Esophagus squamous epithelium (tissue), 4 donors: ENCODE data around the gene DLG3.

ENCODE experiments used
- POLR2A ChIP-seq, 4 donors: fragments of 450-650 bp; IDR thresholded peaks; one replicate each; pipeline ENCODE4 v1.6.1; 2017; ENCODE audit warnings: antibody characterized with exemption in 4 of 4, mild to moderate bottlenecking in 4 of 4, moderate library complexity in 3 of 4
- TF ChIP-seq, protein P1 (sequence below), 6 experiments: fragments of 450-650 bp in 4 of 6; fragments of 200-600 bp in 2 of 6; sonication (generic) in 2 of 6; IDR thresholded peaks; one replicate each; pipeline ENCODE4 v1.5.1; 2016 to 2019; ENCODE audit warnings: antibody characterized with exemption in 6 of 6, mild to moderate bottlenecking in 4 of 6, moderate library complexity in 4 of 6

DNA sequence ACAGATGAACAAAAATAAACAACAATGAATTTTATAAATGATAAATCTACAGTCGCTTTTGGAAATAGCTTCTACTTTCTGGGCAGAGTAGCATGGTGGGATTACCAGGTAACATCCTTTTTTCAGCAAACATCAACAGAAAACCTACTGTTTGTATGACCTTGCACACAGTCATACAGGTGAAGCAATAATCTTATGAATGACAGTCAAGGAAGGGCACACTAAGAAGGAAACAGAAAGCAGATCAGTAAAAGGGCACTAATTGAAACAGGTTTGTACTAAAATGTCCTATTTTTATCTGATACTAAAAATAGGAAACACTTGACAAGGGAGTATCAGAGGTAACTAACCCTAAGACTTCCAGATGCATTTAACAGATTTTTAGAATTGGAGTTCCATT lies 108.9 kb downstream of the DLG3 start:
- TF ChIP-seq POLR2A (IDR thresholded peaks at IDR 0.05), result no peak
- TF ChIP-seq, protein P1, sequence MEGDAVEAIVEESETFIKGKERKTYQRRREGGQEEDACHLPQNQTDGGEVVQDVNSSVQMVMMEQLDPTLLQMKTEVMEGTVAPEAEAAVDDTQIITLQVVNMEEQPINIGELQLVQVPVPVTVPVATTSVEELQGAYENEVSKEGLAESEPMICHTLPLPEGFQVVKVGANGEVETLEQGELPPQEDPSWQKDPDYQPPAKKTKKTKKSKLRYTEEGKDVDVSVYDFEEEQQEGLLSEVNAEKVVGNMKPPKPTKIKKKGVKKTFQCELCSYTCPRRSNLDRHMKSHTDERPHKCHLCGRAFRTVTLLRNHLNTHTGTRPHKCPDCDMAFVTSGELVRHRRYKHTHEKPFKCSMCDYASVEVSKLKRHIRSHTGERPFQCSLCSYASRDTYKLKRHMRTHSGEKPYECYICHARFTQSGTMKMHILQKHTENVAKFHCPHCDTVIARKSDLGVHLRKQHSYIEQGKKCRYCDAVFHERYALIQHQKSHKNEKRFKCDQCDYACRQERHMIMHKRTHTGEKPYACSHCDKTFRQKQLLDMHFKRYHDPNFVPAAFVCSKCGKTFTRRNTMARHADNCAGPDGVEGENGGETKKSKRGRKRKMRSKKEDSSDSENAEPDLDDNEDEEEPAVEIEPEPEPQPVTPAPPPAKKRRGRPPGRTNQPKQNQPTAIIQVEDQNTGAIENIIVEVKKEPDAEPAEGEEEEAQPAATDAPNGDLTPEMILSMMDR (IDR thresholded peaks at IDR 0.05), result no peak
